ENCODE data around the gene ARFGAP1.

ARFGAP1 gene

GRCh38 chr20:63335711-63336110 is 63.1 kb downstream of the ARFGAP1 start:
- no peak overlapping the region for H3K27ac ChIP-seq (ENCODE audit: low read depth in 2 of 2, low read length in 2 of 2)
- no peaks in the 10 kb centered on the region for H3K36me3 ChIP-seq (ENCODE audit: control insufficient read depth in 2 of 2, insufficient read depth in 2 of 2, low read length in 2 of 2)
- peaks cover 4 to 6% of the 10 kb centered on the region in 2 donors for H3K27me3 ChIP-seq (ENCODE audit: control insufficient read depth in 2 of 2, insufficient read depth in 2 of 2, low read length in 2 of 2)

GRCh38 chr20:63336232-63336752 is 63.7 kb downstream of the ARFGAP1 start:
- Histone ChIP-seq H3K27ac (ENCODE audit: low read depth in 2 of 2, low read length in 2 of 2) (no peak overlapping the region), H3K36me3 (ENCODE audit: control insufficient read depth in 2 of 2, insufficient read depth in 2 of 2, low read length in 2 of 2) (no peaks in the 10 kb centered on the region), H3K9ac (ENCODE audit: low read depth in 1 of 2, low read length in 2 of 2) (no peak overlapping the region), H3K4me3 (ENCODE audit: low read length in 2 of 2) (no peak overlapping the region), H3K4me1 (ENCODE audit: control insufficient read depth in 2 of 2, insufficient read depth in 2 of 2, low read length in 2 of 2) (no peaks in the 10 kb centered on the region), H3K9me3 (ENCODE audit: control insufficient read depth in 2 of 2, low read length in 2 of 2) (no peaks in the 10 kb centered on the region), H3K27me3 (ENCODE audit: control insufficient read depth in 2 of 2, insufficient read depth in 2 of 2, low read length in 2 of 2) (peaks cover 4 to 6% of the 10 kb centered on the region in 2 donors)

More at GRCh38 chr20:63335711-63336110, 63.1 kb downstream of the ARFGAP1 start:
- Histone ChIP-seq H3K4me1 (ENCODE audit: control insufficient read depth in 2 of 2, insufficient read depth in 2 of 2, low read length in 2 of 2) (no peaks in the 10 kb centered on the region), H3K9me3 (ENCODE audit: control insufficient read depth in 2 of 2, low read length in 2 of 2) (no peaks in the 10 kb centered on the region), H3K4me3 (ENCODE audit: low read length in 2 of 2) (no peak overlapping the region), H3K9ac (ENCODE audit: low read depth in 1 of 2, low read length in 2 of 2) (no peak overlapping the region)

DNA sequence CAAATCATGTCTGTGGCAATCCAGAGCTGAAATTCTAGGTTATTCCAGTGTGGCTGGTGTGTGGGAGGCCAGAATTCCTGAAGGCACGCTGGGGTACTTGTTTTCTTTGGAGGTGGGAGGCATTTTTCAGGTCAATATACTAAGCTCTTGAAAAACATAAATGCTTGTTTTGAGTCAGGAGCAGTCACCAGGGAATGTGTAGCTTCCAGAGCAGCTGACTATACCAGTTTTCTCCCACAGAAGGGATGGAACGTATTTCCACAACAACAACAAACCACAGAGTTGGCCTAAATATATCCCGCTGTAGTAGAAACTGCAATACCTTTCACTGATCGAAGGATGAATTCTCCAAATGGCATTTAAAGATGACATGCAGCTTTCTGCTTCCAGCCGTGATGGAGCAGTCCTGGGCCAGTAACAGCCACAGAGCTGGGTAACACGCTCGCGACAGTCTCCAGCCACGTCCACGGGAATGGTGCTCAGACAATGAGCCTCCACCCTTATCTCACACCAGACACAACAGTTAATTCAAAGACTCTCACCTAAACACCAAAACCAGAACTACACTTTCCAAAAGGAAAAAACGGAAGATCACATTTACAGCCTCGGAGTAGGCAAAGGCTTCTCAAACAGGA is 65.3 kb downstream of the ARFGAP1 start:
- no peak overlapping the region for H3K27ac ChIP-seq (ENCODE audit: low read depth in 2 of 2, low read length in 2 of 2)
- no peaks in the 10 kb centered on the region for H3K36me3 ChIP-seq (ENCODE audit: control insufficient read depth in 2 of 2, insufficient read depth in 2 of 2, low read length in 2 of 2)
- peaks cover 4 to 6% of the 10 kb centered on the region in 2 donors for H3K27me3 ChIP-seq (ENCODE audit: control insufficient read depth in 2 of 2, insufficient read depth in 2 of 2, low read length in 2 of 2)
- no peaks in the 10 kb centered on the region for H3K4me1 ChIP-seq (ENCODE audit: control insufficient read depth in 2 of 2, insufficient read depth in 2 of 2, low read length in 2 of 2)
- H3K4me3 ChIP-seq (ENCODE audit: low read length in 2 of 2): no peak overlapping the region
- H3K9ac ChIP-seq (ENCODE audit: low read depth in 1 of 2, low read length in 2 of 2): no peak overlapping the region
- H3K9me3 ChIP-seq (ENCODE audit: control insufficient read depth in 2 of 2, low read length in 2 of 2): no peaks in the 10 kb centered on the region

All from mucosa of rectum (tissue), 2 donors.